Upper lobe of right lung (tissue), 1 donor: Measurements from ENCODE around the gene TEAD4. TPM values are rescaled to one million over a fixed set of nuclear protein-coding genes. Genes with fewer than 3 reads are reported as not detected.
A peak's percentile ranks its signal among the peaks of the same experiment; 100 is the strongest.

Experiments
- ATAC-seq: fragments of 200-7000 bp; cut with Tn5 transposase; one replicate; pipeline ENCODE4 v1.9.1; 2020; ENCODE audit warnings: mild to moderate bottlenecking, moderate library complexity
- DNase-seq: peaks from one replicate; pipeline ENCODE4 v3.0.0-alpha.2; 2020
- H3K27ac ChIP-seq: fragments of 200-600 bp; one replicate; pipeline ENCODE4 v1.8.0; 2022
- H3K27me3 ChIP-seq: fragments of 200-600 bp; one replicate; pipeline ENCODE4 v1.8.0; 2022; ENCODE audit warnings: mild to moderate bottlenecking
- H3K36me3 ChIP-seq: fragments of 200-600 bp; one replicate; pipeline ENCODE4 v1.8.0; 2022
- H3K4me1 ChIP-seq: fragments of 200-600 bp; one replicate; pipeline ENCODE4 v1.8.0; 2022
- H3K4me3 ChIP-seq: fragments of 200-600 bp; one replicate; pipeline ENCODE4 v1.8.0; 2022; ENCODE audit warnings: mild to moderate bottlenecking
- H3K9me3 ChIP-seq: fragments of 200-600 bp; one replicate; pipeline ENCODE4 v1.8.0; 2022
- CTCF ChIP-seq: fragments of 200-600 bp; IDR thresholded peaks from one replicate; pipeline ENCODE4 v1.8.0; 2022; ENCODE audit warnings: antibody characterized with exemption
- intact Hi-C: fragments of 100-400 bp; cut with DNase I; formaldehyde crosslinking; loops from one replicate; pipeline ENCODE4 v1.11.0; 2022
- total RNA-seq: library from RNA; stranded (reverse); fragmentation: NEBNext Ultra II Directional; extraction: Animal tissue kit (Norgen Biotek cat#: 25700); gene quantifications from one replicate; pipeline ENCODE4 v1.2.1, GENCODE V29; 2021
- donor health status: DM: no; HTN: yes; CAD: no; lungs with severe emphysema.

TEAD4 gene
- total RNA-seq, 1 donor from 2014 or later: 42.5 TPM

GRCh38 chr12:3018284-3019004, 59.2 kb downstream of the TEAD4 start:
- Histone ChIP-seq H3K9me3 (no peaks in the 10 kb centered on the region), H3K36me3 (peaks cover 8% of the 10 kb centered on the region), H3K4me1 (peaks cover 10% of the 10 kb centered on the region), H3K27ac (no peak overlapping the region), H3K4me3 (no peak overlapping the region), H3K27me3 (no peaks in the 10 kb centered on the region)
- ATAC-seq (no peak), DNase-seq (no peak)
- no peak for TF ChIP-seq CTCF
- intact Hi-C loops: no loop called here

GRCh38 chr12:3019005-3019680, 59.9 kb downstream of the TEAD4 start:
- peaks cover 8% of the 10 kb centered on the region for H3K36me3 ChIP-seq
- no peak for DNase-seq

GRCh38 chr12:3020399-3020798, 61.2 kb downstream of the TEAD4 start:
- intact Hi-C loops: no loop called here
- no peak overlapping the region for H3K27ac ChIP-seq
- H3K4me3 ChIP-seq: no peak overlapping the region
- H3K36me3 ChIP-seq: peaks cover 8% of the 10 kb centered on the region
- no peaks in the 10 kb centered on the region for H3K27me3 ChIP-seq
- H3K4me1 ChIP-seq: no peaks in the 10 kb centered on the region
- peak; percentile 3 for ATAC-seq
- no peak for TF ChIP-seq CTCF
- H3K9me3 ChIP-seq: no peaks in the 10 kb centered on the region
- DNase-seq: no peak

More at GRCh38 chr12:3019005-3019680, 59.9 kb downstream of the TEAD4 start:
- no peaks in the 10 kb centered on the region for H3K27me3 ChIP-seq
- TF ChIP-seq CTCF: no peak
- H3K4me1 ChIP-seq: peaks cover 3% of the 10 kb centered on the region
- H3K4me3 ChIP-seq: no peak overlapping the region
- intact Hi-C loops: no loop called here
- ATAC-seq: no peak
- H3K9me3 ChIP-seq: no peaks in the 10 kb centered on the region
- H3K27ac ChIP-seq: no peak overlapping the region

- no peak for TF ChIP-seq CTCF
- H3K9me3 ChIP-seq: no peaks in the 10 kb centered on the region
- H3K27me3 ChIP-seq: no peaks in the 10 kb centered on the region
- peaks cover 12% of the 10 kb centered on the region for H3K36me3 ChIP-seq
- no peak for DNase-seq
- no peak overlapping the region for H3K4me3 ChIP-seq
- H3K4me1 ChIP-seq: no peaks in the 10 kb centered on the region
- H3K27ac ChIP-seq: no peak overlapping the region
- intact Hi-C loops: no loop called here
- ATAC-seq: peak; percentile 31
Measured at GRCh38 chr12:3020850-3021435, 61.7 kb downstream of the TEAD4 start.

- no peak overlapping the region for H3K4me3 ChIP-seq
- no peak for ATAC-seq
- H3K36me3 ChIP-seq: peaks cover 12% of the 10 kb centered on the region
- no peaks in the 10 kb centered on the region for H3K27me3 ChIP-seq
- intact Hi-C loops: no loop called here
- no peak for DNase-seq
- no peak for TF ChIP-seq CTCF
- no peak overlapping the region for H3K27ac ChIP-seq
- H3K9me3 ChIP-seq: no peaks in the 10 kb centered on the region
- H3K4me1 ChIP-seq: no peaks in the 10 kb centered on the region
Measured at GRCh38 chr12:3022411-3022810, 63.2 kb downstream of the TEAD4 start.
